GM18502 (cell line): ENCODE data around the gene VANGL2.

Source experiments
- ATAC-seq: cut with Tn5 transposase; IDR thresholded peaks from one replicate; pipeline ENCODE4 v1.9.1; 2021; ENCODE audit warnings: mild to moderate bottlenecking; ENCODE audit not compliant: unreplicated experiment, poor library complexity

VANGL2 gene

GRCh38 chr1:160400223-160400645 lies at the start of gene VANGL2:
Gene VANGL2, plus strand, starts transcription at chr1:160400564. Its CDS starts 15,274 bp downstream, at chr1:160415838.
- no peak for ATAC-seq

GRCh38 chr1:160351629-160352028 lies 48.7 kb upstream of the VANGL2 start:
- ATAC-seq = no peak

GRCh38 chr1:160352555-160352954 lies 47.8 kb upstream of the VANGL2 start:
- no peak for ATAC-seq

- ATAC-seq = no peak
Measured at GRCh38 chr1:160353223-160353622, 47.1 kb upstream of the VANGL2 start.

GRCh38 chr1:160354388-160354985 lies 45.9 kb upstream of the VANGL2 start:
- ATAC-seq = no peak

GRCh38 chr1:160357286-160358002 lies 42.9 kb upstream of the VANGL2 start:
- ATAC-seq = no peak

- ATAC-seq = no peak
Measured at GRCh38 chr1:160358073-160358472, 42.3 kb upstream of the VANGL2 start.

GRCh38 chr1:160359559-160360226 lies 40.7 kb upstream of the VANGL2 start:
- ATAC-seq = no peak

- no peak for ATAC-seq
Measured at GRCh38 chr1:160360227-160360695, 40.1 kb upstream of the VANGL2 start.

GRCh38 chr1:160361199-160361598 lies 39.2 kb upstream of the VANGL2 start:
- no peak for ATAC-seq

GRCh38 chr1:160361814-160362167 lies 38.6 kb upstream of the VANGL2 start:
- no peak for ATAC-seq

- ATAC-seq = no peak
Measured at GRCh38 chr1:160362168-160362957, 38.0 kb upstream of the VANGL2 start.

- no peak for ATAC-seq
Measured at GRCh38 chr1:160363010-160363409, 37.4 kb upstream of the VANGL2 start.

GRCh38 chr1:160363951-160364735 lies 36.2 kb upstream of the VANGL2 start:
- ATAC-seq = no peak

GRCh38 chr1:160365325-160365724 lies 35.0 kb upstream of the VANGL2 start:
- ATAC-seq = no peak

GRCh38 chr1:160366731-160367515 lies 33.4 kb upstream of the VANGL2 start, which contains the start of gene NHLH1:
Gene NHLH1, plus strand, starts transcription at chr1:160367071. Its CDS starts 3,661 bp downstream, at chr1:160370732.
- no peak for ATAC-seq

- no peak for ATAC-seq
Measured at GRCh38 chr1:160367516-160367900, 32.9 kb upstream of the VANGL2 start.

- no peak for ATAC-seq
Measured at GRCh38 chr1:160367934-160368923, 32.1 kb upstream of the VANGL2 start.
